GM06990 (cell line): ENCODE measurements around the gene ANKRD30B.
"Not testable (repeated sequence)": the region's sequence is repeated elsewhere in the genome, so short reads cannot be mapped to it uniquely, and the experiment has no call there.

Source experiments
- DNase-seq: peaks from one replicate; pipeline ENCODE4 v3.0.0-alpha.2; 2011; ENCODE audit not compliant: insufficient read length; ENCODE audit errors: extremely low read depth
- H3K27me3 ChIP-seq: replicated peaks from 2 replicates; pipeline ENCODE4 v1.6.0; 2011; ENCODE audit warnings: low read length; ENCODE audit not compliant: control insufficient read depth, insufficient read depth
- H3K36me3 ChIP-seq: 2 replicates; pipeline ENCODE4 v1.5.1; 2011; ENCODE audit warnings: low read length; ENCODE audit not compliant: control insufficient read depth, insufficient read depth
- H3K4me3 ChIP-seq: replicated peaks from 2 replicates; pipeline ENCODE4 v1.5.1; 2011; ENCODE audit warnings: low read depth, mild to moderate bottlenecking, control low read depth, low read length
- CTCF ChIP-seq: IDR thresholded peaks from 2 replicates; pipeline ENCODE4 v1.5.1; 2011; ENCODE audit warnings: low read length, control low read depth, mild to moderate bottlenecking, inconsistent platforms; ENCODE audit not compliant: insufficient read depth, poor library complexity, severe bottlenecking

Gene ANKRD30B

GRCh38 chr18:14747513-14748474 is at the start of gene ANKRD30B:
Gene ANKRD30B, plus strand, starts transcription at chr18:14748172. Its CDS starts 248 bp downstream, at chr18:14748420.
- DNase-seq, result no peak
- Histone ChIP-seq H3K36me3 (no peaks in the 10 kb centered on the region), H3K27me3 (no peaks in the 10 kb centered on the region), H3K4me3 (no peak within 1 kb of the TSS)
- no peak for TF ChIP-seq CTCF

GRCh38 chr18:14701286-14702040 is 46.5 kb upstream of the ANKRD30B start:
- DNase-seq, H3K27me3 ChIP-seq, H3K36me3 ChIP-seq, H3K4me3 ChIP-seq: not testable (repeated sequence)

GRCh38 chr18:14709761-14710160 is 38.2 kb upstream of the ANKRD30B start:
- H3K36me3 ChIP-seq, H3K27me3 ChIP-seq, H3K4me3 ChIP-seq, DNase-seq: not testable (repeated sequence)

GRCh38 chr18:14721569-14721968 is 26.4 kb upstream of the ANKRD30B start:
- DNase-seq, H3K27me3 ChIP-seq, H3K36me3 ChIP-seq, H3K4me3 ChIP-seq: not testable (repeated sequence)

GRCh38 chr18:14739056-14739455 is 8.9 kb upstream of the ANKRD30B start:
- not testable (repeated sequence) for H3K27me3 ChIP-seq, H3K36me3 ChIP-seq, DNase-seq, H3K4me3 ChIP-seq

GRCh38 chr18:14746897-14747296 is 1.1 kb upstream of the ANKRD30B start:
- H3K27me3 ChIP-seq, result no peaks in the 10 kb centered on the region
- no peaks in the 10 kb centered on the region for H3K36me3 ChIP-seq
- no peak for DNase-seq
- no peak for TF ChIP-seq CTCF
- no peak overlapping the region for H3K4me3 ChIP-seq

GRCh38 chr18:14748496-14748895 is 524 bp downstream of the ANKRD30B start:
- Histone ChIP-seq H3K27me3 (no peaks in the 10 kb centered on the region), H3K4me3 (no peak overlapping the region), H3K36me3 (no peaks in the 10 kb centered on the region)
- no peak for TF ChIP-seq CTCF
- DNase-seq, result no peak

GRCh38 chr18:14763566-14763965 is 15.6 kb downstream of the ANKRD30B start:
- H3K4me3 ChIP-seq, H3K27me3 ChIP-seq, DNase-seq, H3K36me3 ChIP-seq: not testable (repeated sequence)
